Pons (tissue), 1 donor: ENCODE data around the gene BRICD5.
A peak's percentile ranks its signal among the peaks of the same experiment; 100 is the strongest.
"Not testable (repeated sequence)": the region's sequence is repeated elsewhere in the genome, so short reads cannot be mapped to it uniquely, and the experiment has no call there.

Experiments used
- DNase-seq: peaks from one replicate; pipeline ENCODE4 v3.0.0-alpha.2; 2016; ENCODE audit warnings: low spot score

The BRICD5 gene

GRCh38 chr16:2210386-2211365, at the start of gene BRICD5:
TSS of gene BRICD5 (minus strand) at chr16:2210863. CDS start at chr16:2210833, 30 bp downstream.
- no peak for DNase-seq

- no peak for DNase-seq
Measured at GRCh38 chr16:2260250-2260649, 49.6 kb upstream of the BRICD5 start.

- DNase-seq: not testable (repeated sequence)
Measured at GRCh38 chr16:2258530-2258929, 47.9 kb upstream of the BRICD5 start.

- no peak for DNase-seq
Measured at GRCh38 chr16:2257726-2258125, 47.1 kb upstream of the BRICD5 start.

- no peak for DNase-seq
Measured at GRCh38 chr16:2256531-2257140, 46.0 kb upstream of the BRICD5 start.

GRCh38 chr16:2253293-2253692, 42.6 kb upstream of the BRICD5 start:
- no peak for DNase-seq

- DNase-seq: no peak
Measured at GRCh38 chr16:2252806-2253148, 42.1 kb upstream of the BRICD5 start.

- DNase-seq: peak; percentile 91
Measured at GRCh38 chr16:2251296-2252111, 40.8 kb upstream of the BRICD5 start, which contains the start of gene ECI1. TSS of gene ECI1 (minus strand) at chr16:2251587. CDS start at chr16:2251566, 21 bp downstream.

- DNase-seq: no peak
Measured at GRCh38 chr16:2250652-2251295, 40.1 kb upstream of the BRICD5 start.

- no peak for DNase-seq
Measured at GRCh38 chr16:2246301-2246885, 35.7 kb upstream of the BRICD5 start.

- DNase-seq: no peak
Measured at GRCh38 chr16:2244926-2245795, 34.5 kb upstream of the BRICD5 start.

GRCh38 chr16:2244301-2244700, 33.6 kb upstream of the BRICD5 start:
- no peak for DNase-seq

- no peak for DNase-seq
Measured at GRCh38 chr16:2243781-2244180, 33.1 kb upstream of the BRICD5 start.

GRCh38 chr16:2243031-2243528, 32.4 kb upstream of the BRICD5 start:
- no peak for DNase-seq

GRCh38 chr16:2242598-2242997, 31.9 kb upstream of the BRICD5 start:
- no peak for DNase-seq

- not testable (repeated sequence) for DNase-seq
Measured at GRCh38 chr16:2240331-2240730, 29.7 kb upstream of the BRICD5 start.

GRCh38 chr16:2238838-2239675, 28.4 kb upstream of the BRICD5 start:
- no peak for DNase-seq

GRCh38 chr16:2238150-2238837, 27.6 kb upstream of the BRICD5 start:
- no peak for DNase-seq
